Panc1 (cell line): Measurements from ENCODE around the gene RUNX1.

Experiments
- CTCF ChIP-seq: fragments of 450-650 bp; IDR thresholded peaks from 2 replicates; pipeline ENCODE4 v1.5.1; 2017; ENCODE audit warnings: mild to moderate bottlenecking
- POLR2AphosphoS5 ChIP-seq: IDR thresholded peaks from 2 replicates; pipeline ENCODE4 v1.6.1; 2012; ENCODE audit warnings: mild to moderate bottlenecking, low read depth, low read length, moderate library complexity
- SIN3A ChIP-seq: IDR thresholded peaks from 2 replicates; pipeline ENCODE4 v1.6.1; 2012; ENCODE audit warnings: low read depth, mild to moderate bottlenecking, low read length, moderate library complexity, borderline replicate concordance; ENCODE audit not compliant: insufficient read depth

GRCh38 chr21:34875830-34876229 is 173.3 kb downstream of the RUNX1 start:
- no peak for TF ChIP-seq CTCF
- no peak for TF ChIP-seq POLR2AphosphoS5
- TF ChIP-seq SIN3A, result no peak
